Neural progenitor cell (in vitro differentiated cells): ENCODE results near the gene HOXB7. TPM values are rescaled to one million over a fixed set of nuclear protein-coding genes. Genes with fewer than 3 reads are reported as not detected.

Experiments
- DNase-seq: peaks from one replicate; pipeline ENCODE4 v3.0.0-alpha.2; 2016; ENCODE audit warnings: low spot score
- H2AFZ ChIP-seq: fragments of 200-600 bp; sonication (generic); replicated peaks from 2 replicates; pipeline ENCODE4 v1.6.1; 2016; ENCODE audit warnings: antibody characterized with exemption
- H3F3A ChIP-seq: fragments of 200-600 bp; sonication (generic); 2 replicates; pipeline ENCODE4 v1.6.1; 2016; ENCODE audit warnings: antibody characterized with exemption, low read depth
- H3K27ac ChIP-seq: fragments of 200-600 bp; sonication (generic); 2 replicates; pipeline ENCODE4 v1.5.1; 2016; ENCODE audit warnings: mild to moderate bottlenecking
- H3K27me3 ChIP-seq: fragments of 200-600 bp; sonication (generic); 2 replicates; pipeline ENCODE4 v1.6.1; 2016; ENCODE audit warnings: mild to moderate bottlenecking, moderate library complexity
- H3K36me3 ChIP-seq: fragments of 200-600 bp; sonication (generic); 2 replicates; pipeline ENCODE4 v1.5.1; 2016
- H3K4me1 ChIP-seq: fragments of 200-600 bp; sonication (generic); 2 replicates; pipeline ENCODE4 v1.6.1; 2016; ENCODE audit warnings: mixed run types
- H3K4me2 ChIP-seq: fragments of 200-600 bp; sonication (generic); 2 replicates; pipeline ENCODE4 v1.6.1; 2016
- H3K4me3 ChIP-seq: fragments of 200-600 bp; sonication (generic); 2 replicates; pipeline ENCODE4 v1.5.1; 2016
- H3K79me2 ChIP-seq: fragments of 200-600 bp; sonication (generic); 2 replicates; pipeline ENCODE4 v1.6.1; 2016; ENCODE audit warnings: low read depth
- H3K9ac ChIP-seq: fragments of 200-600 bp; sonication (generic); 2 replicates; pipeline ENCODE4 v1.6.1; 2016
- H3K9me3 ChIP-seq: fragments of 200-600 bp; sonication (generic); 2 replicates; pipeline ENCODE4 v1.5.1; 2016; ENCODE audit warnings: low read depth
- H4K20me1 ChIP-seq: fragments of 200-600 bp; sonication (generic); 2 replicates; pipeline ENCODE4 v1.6.1; 2016; ENCODE audit warnings: low read depth
- H3K27ac Mint-ChIP-seq: 3 replicates; pipeline ENCODE4 v1.8.0; 2021; ENCODE audit warnings: mixed read lengths
- H3K27me3 Mint-ChIP-seq: 2 replicates; pipeline ENCODE4 v1.8.0; 2022; ENCODE audit warnings: low read depth, mild to moderate bottlenecking, inconsistent platforms, moderate library complexity, mixed read lengths; ENCODE audit not compliant: insufficient read depth
- H3K36me3 Mint-ChIP-seq: 3 replicates; pipeline ENCODE4 v1.8.0; 2021; ENCODE audit warnings: mixed read lengths
- H3K4me1 Mint-ChIP-seq: 3 replicates; pipeline ENCODE4 v1.8.0; 2021; ENCODE audit warnings: mixed read lengths
- H3K4me3 Mint-ChIP-seq: 3 replicates; pipeline ENCODE4 v1.8.0; 2021; ENCODE audit warnings: mild to moderate bottlenecking, moderate library complexity, mixed read lengths
- H3K9me3 Mint-ChIP-seq: 3 replicates; pipeline ENCODE4 v1.8.0; 2020; ENCODE audit warnings: mixed read lengths
- EZH2 ChIP-seq: fragments of 200-600 bp; sonication (generic); IDR thresholded peaks from 2 replicates; pipeline ENCODE4 v1.6.1; 2017; ENCODE audit warnings: antibody characterized with exemption, mild to moderate bottlenecking, moderate library complexity
- EZH2phosphoT487 ChIP-seq: fragments of 200-600 bp; sonication (generic); IDR thresholded peaks from 2 replicates; pipeline ENCODE4 v1.6.1; 2017; ENCODE audit warnings: antibody characterized with exemption
- total RNA-seq: library from RNA; depleted of rRNA; stranded (reverse); fragments of >200 nt; gene quantifications from 2 replicates; pipeline ENCODE4 v1.2.3, GENCODE V29; 2015; ENCODE audit warnings: low replicate concordance
- TF ChIP-seq, protein P1 (sequence below): fragments of 200-600 bp; sonication (generic); IDR thresholded peaks from 2 replicates; pipeline ENCODE4 v1.5.1; 2017; ENCODE audit warnings: antibody characterized with exemption, mild to moderate bottlenecking

The HOXB7 gene
- total RNA-seq, 1 donor from 2014 or later: not detected

DNA sequence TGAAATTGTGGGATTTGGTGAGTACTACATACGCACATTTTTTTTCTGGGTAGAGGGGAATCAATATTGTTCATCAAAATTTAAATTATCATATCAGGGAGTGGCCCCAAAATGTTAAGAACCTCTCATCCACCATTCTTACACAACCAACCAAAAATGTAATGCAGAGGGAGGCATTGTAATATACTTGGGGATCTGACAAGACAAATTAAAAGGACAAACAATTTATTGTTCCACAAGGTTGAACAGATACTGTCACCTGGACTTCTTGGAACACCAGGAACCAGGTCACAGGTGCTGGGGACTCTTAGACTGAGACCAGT, 30.0 kb upstream of the HOXB7 start:
- no peak overlapping the region for H3K4me2 ChIP-seq
- peaks cover 100% of the 10 kb centered on the region for H3K27me3 ChIP-seq
- H2AFZ ChIP-seq: no peak overlapping the region
- no peak overlapping the region for H3K9ac ChIP-seq
- H3K27ac ChIP-seq: no peak overlapping the region
- no peak for DNase-seq
- Mint-ChIP-seq H3K27ac (no peak overlapping the region), H3K4me3 (no peak overlapping the region), H3K9me3 (peaks cover 8% of the 10 kb centered on the region), H3K36me3 (peaks cover 2% of the 10 kb centered on the region), H3K4me1 (peaks cover 2% of the 10 kb centered on the region), H3K27me3 (peaks cover 95% of the 10 kb centered on the region)
- no peaks in the 10 kb centered on the region for H3K9me3 ChIP-seq
- H3K79me2 ChIP-seq: no peaks in the 10 kb centered on the region
- H4K20me1 ChIP-seq: peaks cover 74% of the 10 kb centered on the region
- H3K36me3 ChIP-seq: no peaks in the 10 kb centered on the region
- H3K4me1 ChIP-seq: no peaks in the 10 kb centered on the region
- TF ChIP-seq EZH2phosphoT487 (no peak), EZH2 (no peak)
- TF ChIP-seq, protein P1, sequence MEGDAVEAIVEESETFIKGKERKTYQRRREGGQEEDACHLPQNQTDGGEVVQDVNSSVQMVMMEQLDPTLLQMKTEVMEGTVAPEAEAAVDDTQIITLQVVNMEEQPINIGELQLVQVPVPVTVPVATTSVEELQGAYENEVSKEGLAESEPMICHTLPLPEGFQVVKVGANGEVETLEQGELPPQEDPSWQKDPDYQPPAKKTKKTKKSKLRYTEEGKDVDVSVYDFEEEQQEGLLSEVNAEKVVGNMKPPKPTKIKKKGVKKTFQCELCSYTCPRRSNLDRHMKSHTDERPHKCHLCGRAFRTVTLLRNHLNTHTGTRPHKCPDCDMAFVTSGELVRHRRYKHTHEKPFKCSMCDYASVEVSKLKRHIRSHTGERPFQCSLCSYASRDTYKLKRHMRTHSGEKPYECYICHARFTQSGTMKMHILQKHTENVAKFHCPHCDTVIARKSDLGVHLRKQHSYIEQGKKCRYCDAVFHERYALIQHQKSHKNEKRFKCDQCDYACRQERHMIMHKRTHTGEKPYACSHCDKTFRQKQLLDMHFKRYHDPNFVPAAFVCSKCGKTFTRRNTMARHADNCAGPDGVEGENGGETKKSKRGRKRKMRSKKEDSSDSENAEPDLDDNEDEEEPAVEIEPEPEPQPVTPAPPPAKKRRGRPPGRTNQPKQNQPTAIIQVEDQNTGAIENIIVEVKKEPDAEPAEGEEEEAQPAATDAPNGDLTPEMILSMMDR: no peak
- no peaks in the 10 kb centered on the region for H3F3A ChIP-seq
- H3K4me3 ChIP-seq: no peak overlapping the region

DNA sequence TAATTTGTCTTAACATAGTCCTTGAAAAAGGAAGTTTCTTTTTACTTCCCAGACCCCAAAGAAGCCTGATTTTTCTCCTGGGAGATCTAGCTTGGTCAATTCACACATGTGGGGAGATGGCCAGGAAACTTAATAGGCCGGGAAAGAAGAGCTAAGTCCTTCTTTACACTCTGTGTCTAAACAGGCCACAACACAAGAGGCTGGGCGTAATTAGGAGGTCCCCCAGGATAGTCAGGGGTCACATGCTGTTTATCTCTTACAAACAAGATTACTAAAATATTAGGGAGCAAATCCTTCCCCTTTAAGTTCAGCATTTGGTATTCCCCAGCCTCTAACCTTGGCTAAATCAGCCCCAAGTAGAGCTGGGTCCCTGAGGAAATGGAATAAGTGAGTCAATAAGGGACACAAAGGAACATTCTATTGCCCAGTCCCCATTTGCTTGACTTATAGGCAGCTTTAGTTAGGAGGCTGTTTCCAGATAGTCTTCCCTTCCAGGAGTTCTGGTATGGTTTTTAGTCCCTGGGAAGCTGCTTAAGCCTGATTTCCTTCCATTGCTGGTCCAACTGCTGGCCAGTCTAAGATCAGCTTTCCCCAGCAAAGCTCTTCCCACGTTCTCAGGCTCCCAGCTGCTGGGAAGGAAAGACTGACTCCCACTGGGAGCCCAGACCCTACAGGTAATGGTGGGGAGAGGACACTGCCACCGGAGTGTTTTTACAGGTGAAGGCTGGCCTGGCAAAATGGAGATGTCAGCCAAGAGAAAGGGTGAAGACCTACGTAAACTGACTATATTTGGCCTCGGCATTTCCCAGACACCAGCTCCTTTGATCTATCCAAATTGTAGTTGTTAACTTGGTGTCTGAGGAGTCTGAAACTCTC, 29.4 kb upstream of the HOXB7 start:
- Histone ChIP-seq H3K79me2 (no peaks in the 10 kb centered on the region), H3K9ac (no peak overlapping the region), H3K27me3 (peaks cover 100% of the 10 kb centered on the region), H3K4me2 (no peak overlapping the region), H4K20me1 (peaks cover 70% of the 10 kb centered on the region), H3K36me3 (no peaks in the 10 kb centered on the region), H3K4me3 (no peak overlapping the region), H3K27ac (no peak overlapping the region), H3K4me1 (no peaks in the 10 kb centered on the region), H2AFZ (no peak overlapping the region), H3F3A (no peaks in the 10 kb centered on the region), H3K9me3 (no peaks in the 10 kb centered on the region)
- Mint-ChIP-seq H3K27me3 (peaks cover 95% of the 10 kb centered on the region), H3K4me3 (no peak overlapping the region), H3K27ac (no peak overlapping the region), H3K9me3 (peaks cover 9% of the 10 kb centered on the region), H3K36me3 (peaks cover 2% of the 10 kb centered on the region), H3K4me1 (peaks cover 2% of the 10 kb centered on the region)
- DNase-seq: no peak
- TF ChIP-seq EZH2phosphoT487: no peak
- TF ChIP-seq, protein P1: no peak

DNA sequence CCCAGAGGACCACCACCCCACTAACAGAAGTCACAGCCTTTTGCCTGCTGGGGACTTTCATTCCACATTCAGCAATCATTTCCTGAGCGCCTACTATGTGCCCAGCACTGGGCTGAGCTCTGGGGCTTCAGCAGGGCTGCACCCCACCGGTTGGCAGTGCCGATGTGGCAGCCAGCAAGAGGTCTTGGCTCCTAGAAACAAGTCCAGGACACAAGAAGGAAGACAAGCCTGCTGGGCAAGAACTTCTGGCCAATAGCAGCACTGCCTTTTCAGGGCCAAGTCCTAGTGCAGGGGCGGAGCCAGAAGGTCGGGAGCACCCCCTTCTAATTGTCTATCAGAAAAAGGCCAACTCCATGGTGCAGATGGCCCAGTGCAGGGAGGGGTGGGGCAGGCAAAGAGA, 28.3 kb upstream of the HOXB7 start:
- Mint-ChIP-seq H3K36me3 (peaks cover 2% of the 10 kb centered on the region), H3K27ac (no peak overlapping the region), H3K27me3 (peaks cover 95% of the 10 kb centered on the region), H3K4me1 (peaks cover 2% of the 10 kb centered on the region), H3K9me3 (peaks cover 13% of the 10 kb centered on the region), H3K4me3 (no peak overlapping the region)
- H3K36me3 ChIP-seq: no peaks in the 10 kb centered on the region
- peaks cover 100% of the 10 kb centered on the region for H3K27me3 ChIP-seq
- H3K4me1 ChIP-seq: no peaks in the 10 kb centered on the region
- H3F3A ChIP-seq: no peaks in the 10 kb centered on the region
- DNase-seq: no peak
- H3K9ac ChIP-seq: no peak overlapping the region
- no peaks in the 10 kb centered on the region for H3K79me2 ChIP-seq
- peaks cover 68% of the 10 kb centered on the region for H4K20me1 ChIP-seq
- H3K4me2 ChIP-seq: no peak overlapping the region
- no peak overlapping the region for H3K4me3 ChIP-seq
- TF ChIP-seq, protein P1: no peak
- TF ChIP-seq EZH2 (no peak), EZH2phosphoT487 (no peak)
- H2AFZ ChIP-seq: no peak overlapping the region
- H3K9me3 ChIP-seq: no peaks in the 10 kb centered on the region
- H3K27ac ChIP-seq: no peak overlapping the region
